Gastrocnemius medialis (tissue), 4 donors: ENCODE data around the gene APLP2. TPM values are rescaled to one million over a fixed set of nuclear protein-coding genes. Genes with fewer than 3 reads are reported as not detected.
A peak's percentile ranks its signal among the peaks of the same experiment; 100 is the strongest.

Experiments used
- ATAC-seq, 2 donors: fragments of 150-250 bp; one replicate each; pipeline ENCODE4 v1.9.1; 2016
- DNase-seq, 2 donors: peaks; one replicate each; pipeline ENCODE4 v3.0.0-alpha.2; 2019
- H3K27ac ChIP-seq, 4 donors: fragments of 200-600 bp; sonication (generic); 1 replicate in 1 of 4; 2 replicates in 3 of 4; pipeline ENCODE4 v1.5.1; 2016 to 2018; ENCODE audit warnings: mild to moderate bottlenecking in 2 of 4, moderate library complexity in 1 of 4
- H3K27me3 ChIP-seq, 3 donors: fragments of 200-600 bp; sonication (generic) in 2 of 3; 1 replicate in 1 of 3; 2 replicates in 2 of 3; pipeline versions ENCODE4 v1.5.1 to v1.6.0; 2016 to 2019; ENCODE audit warnings: mild to moderate bottlenecking in 1 of 3, moderate library complexity in 1 of 3
- H3K36me3 ChIP-seq, 2 donors: fragments of 200-600 bp; sonication (generic) in 1 of 2; one replicate each; pipeline ENCODE4 v1.5.1; 2017 to 2018
- H3K4me1 ChIP-seq, 2 donors: fragments of 200-600 bp; sonication (generic) in 1 of 2; one replicate each; pipeline ENCODE4 v1.5.1; 2016 to 2017; ENCODE audit warnings: mild to moderate bottlenecking in 2 of 2
- H3K4me3 ChIP-seq, 4 donors: fragments of 200-600 bp; sonication (generic) in 3 of 4; 1 replicate in 1 of 4; 2 replicates in 3 of 4; pipeline ENCODE4 v1.5.1; 2016 to 2019; ENCODE audit warnings: mild to moderate bottlenecking in 2 of 4
- H3K9me3 ChIP-seq, 3 donors: fragments of 200-600 bp; sonication (generic) in 2 of 3; 1 replicate in 1 of 3; 2 replicates in 2 of 3; pipeline ENCODE4 v1.5.1; 2016 to 2019
- POLR2A ChIP-seq, 2 donors: fragments of 450-650 bp; IDR thresholded peaks; one replicate each; pipeline ENCODE4 v1.6.1; 2017; ENCODE audit warnings: antibody characterized with exemption in 2 of 2, mild to moderate bottlenecking in 2 of 2, moderate library complexity in 2 of 2
- in situ Hi-C, 4 donors: fragments of 200-750 bp; cut with MboI; loops; one replicate each; pipeline versions ENCODE4 v1.15.0 to v1.8.0; 2017; ENCODE audit warnings: low sequenced_read_pairs in 4 of 4
- intact Hi-C: fragments of 100-400 bp; cut with DNase I; formaldehyde crosslinking; loops from one replicate; pipeline ENCODE4 v1.15.1; 2023; ENCODE audit warnings: low total_unique reads
- total RNA-seq, 4 donors: library from RNA; depleted of rRNA; stranded (reverse); fragments of >200 nt; gene quantifications; one replicate each; pipeline versions ENCODE4 v1.1.0 to v1.2.3, GENCODE V29; 2016
- TF ChIP-seq, protein P1 (sequence below), 5 experiments: fragments of 450-650 bp in 3 of 5; fragments of 200-600 bp in 2 of 5; sonication (generic) in 2 of 5; IDR thresholded peaks in 4 of 5; conservative IDR thresholded peaks in 1 of 5; 1 replicate in 4 of 5; 2 replicates in 1 of 5; pipeline ENCODE4 v1.5.1; 2016 to 2019; ENCODE audit warnings: antibody characterized with exemption in 5 of 5, mild to moderate bottlenecking in 3 of 5, moderate library complexity in 3 of 5

APLP2 gene
- total RNA-seq, 4 donors from 2014 or later, result 80.4 to 110 (median 82.1) TPM

DNA sequence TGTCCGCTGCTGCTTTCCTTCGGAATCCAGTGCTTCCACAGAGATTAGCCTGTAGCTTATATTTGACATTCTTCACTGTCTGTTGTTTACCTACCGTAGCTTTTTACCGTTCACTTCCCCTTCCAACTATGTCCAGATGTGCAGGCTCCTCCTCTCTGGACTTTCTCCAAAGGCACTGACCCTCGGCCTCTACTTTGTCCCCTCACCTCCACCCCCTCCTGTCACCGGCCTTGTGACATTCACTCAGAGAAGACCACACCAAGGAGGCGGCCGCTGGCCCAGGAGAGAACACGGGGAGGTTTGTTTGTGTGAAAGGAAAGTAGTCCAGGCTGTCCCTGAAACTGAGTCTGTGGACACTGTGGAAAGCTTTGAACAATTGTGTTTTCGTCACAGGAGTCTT lies 74.4 kb downstream of the APLP2 start:
- no peak for ATAC-seq
- Histone ChIP-seq H3K4me3 (no peak overlapping the region), H3K9me3 (no peaks in the 10 kb centered on the region), H3K27me3 (no peaks in the 10 kb centered on the region), H3K4me1 (no peaks in the 10 kb centered on the region), H3K27ac (no peak overlapping the region), H3K36me3 (peaks cover 3 to 59% of the 10 kb centered on the region in 2 donors)
- no peak for DNase-seq
- intact Hi-C loops (no loop called here), in situ Hi-C loops (no loop called here)
- TF ChIP-seq, protein P1, sequence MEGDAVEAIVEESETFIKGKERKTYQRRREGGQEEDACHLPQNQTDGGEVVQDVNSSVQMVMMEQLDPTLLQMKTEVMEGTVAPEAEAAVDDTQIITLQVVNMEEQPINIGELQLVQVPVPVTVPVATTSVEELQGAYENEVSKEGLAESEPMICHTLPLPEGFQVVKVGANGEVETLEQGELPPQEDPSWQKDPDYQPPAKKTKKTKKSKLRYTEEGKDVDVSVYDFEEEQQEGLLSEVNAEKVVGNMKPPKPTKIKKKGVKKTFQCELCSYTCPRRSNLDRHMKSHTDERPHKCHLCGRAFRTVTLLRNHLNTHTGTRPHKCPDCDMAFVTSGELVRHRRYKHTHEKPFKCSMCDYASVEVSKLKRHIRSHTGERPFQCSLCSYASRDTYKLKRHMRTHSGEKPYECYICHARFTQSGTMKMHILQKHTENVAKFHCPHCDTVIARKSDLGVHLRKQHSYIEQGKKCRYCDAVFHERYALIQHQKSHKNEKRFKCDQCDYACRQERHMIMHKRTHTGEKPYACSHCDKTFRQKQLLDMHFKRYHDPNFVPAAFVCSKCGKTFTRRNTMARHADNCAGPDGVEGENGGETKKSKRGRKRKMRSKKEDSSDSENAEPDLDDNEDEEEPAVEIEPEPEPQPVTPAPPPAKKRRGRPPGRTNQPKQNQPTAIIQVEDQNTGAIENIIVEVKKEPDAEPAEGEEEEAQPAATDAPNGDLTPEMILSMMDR (IDR thresholded peaks at IDR 0.05 in 4 of 5, conservative IDR thresholded peaks at IDR 0.05 in 1 of 5), result no peak
- TF ChIP-seq POLR2A (IDR thresholded peaks at IDR 0.05), result no peak

DNA sequence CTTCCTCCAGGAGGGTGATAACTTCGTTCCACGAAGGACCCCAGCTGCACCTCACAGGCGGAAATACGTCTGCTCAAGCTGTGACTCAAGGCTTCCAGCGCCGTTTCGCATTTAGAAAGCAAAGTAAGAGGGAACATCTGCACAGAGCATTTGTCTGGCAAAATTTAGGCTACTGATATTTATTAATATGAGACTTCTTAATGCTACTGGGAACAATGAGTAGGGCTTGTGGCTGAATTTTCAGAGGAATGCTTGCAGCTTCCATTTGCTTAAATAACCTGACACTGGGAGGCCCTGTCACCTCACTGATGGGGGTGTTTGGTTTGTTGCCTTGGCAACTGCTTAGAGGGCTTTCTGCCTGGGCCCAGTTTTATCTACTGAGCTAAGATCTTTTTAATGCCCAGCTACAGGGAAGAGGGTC lies 75.2 kb downstream of the APLP2 start:
- in situ Hi-C loops, result no loop called here
- H3K4me1 ChIP-seq, result no peaks in the 10 kb centered on the region

DNA sequence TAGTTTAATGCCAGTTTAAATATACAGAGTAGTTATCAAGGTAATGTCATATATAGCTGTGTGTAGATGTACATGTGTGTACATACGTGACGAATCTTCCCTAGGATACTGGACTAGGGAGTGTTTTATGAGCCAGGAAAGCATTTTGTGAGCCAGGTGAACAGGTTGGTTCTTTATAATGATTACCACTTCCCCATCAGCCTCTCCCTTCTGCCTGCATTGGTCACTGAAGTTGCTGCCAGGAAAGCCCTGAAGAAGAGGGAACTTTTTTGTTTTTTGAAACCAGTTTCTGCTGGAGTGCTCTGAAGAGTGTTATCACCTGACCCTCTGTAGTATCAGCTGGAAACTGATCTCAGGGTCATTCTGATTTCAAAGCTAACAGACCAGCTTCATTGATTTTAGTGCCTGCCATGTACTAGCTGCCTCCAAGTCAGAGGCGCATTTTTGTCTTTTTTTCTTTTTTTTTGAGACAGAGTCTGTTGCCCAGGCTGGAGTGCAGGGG lies 75.7 kb downstream of the APLP2 start:
- H3K36me3 ChIP-seq, result peaks cover 3 to 55% of the 10 kb centered on the region in 2 donors
- no peaks in the 10 kb centered on the region for H3K27me3 ChIP-seq
- no peak overlapping the region for H3K27ac ChIP-seq
- TF ChIP-seq, protein P1 (IDR thresholded peaks at IDR 0.05 in 4 of 5, conservative IDR thresholded peaks at IDR 0.05 in 1 of 5), result no peak
- no peaks in the 10 kb centered on the region for H3K9me3 ChIP-seq
- ATAC-seq (no peak), DNase-seq (no peak)
- no peaks in the 10 kb centered on the region for H3K4me1 ChIP-seq
- H3K4me3 ChIP-seq, result no peak overlapping the region
- intact Hi-C loops (no loop called here), in situ Hi-C loops (no loop called here)

More for the DNA sequence above, 75.2 kb downstream of the APLP2 start:
- Histone ChIP-seq H3K36me3 (peaks cover 3 to 59% of the 10 kb centered on the region in 2 donors), H3K9me3 (no peaks in the 10 kb centered on the region), H3K27ac (no peak overlapping the region), H3K4me3 (no peak overlapping the region), H3K27me3 (no peaks in the 10 kb centered on the region)
- TF ChIP-seq, protein P1 (IDR thresholded peaks at IDR 0.05 in 4 of 5, conservative IDR thresholded peaks at IDR 0.05 in 1 of 5), result no peak
- no peak for TF ChIP-seq POLR2A (IDR thresholded peaks at IDR 0.05)
- DNase-seq (no peak), ATAC-seq (no peak)
- intact Hi-C loops, result no loop called here

- Histone ChIP-seq H3K27me3 (no peaks in the 10 kb centered on the region), H3K4me1 (no peaks in the 10 kb centered on the region), H3K4me3 (no peak overlapping the region), H3K36me3 (peaks cover 3 to 51% of the 10 kb centered on the region in 2 donors), H3K9me3 (no peaks in the 10 kb centered on the region), H3K27ac (peak overlapping the region in 3 of 4 donors; percentile 18 to 31 (median 22))
- DNase-seq (no peak), ATAC-seq (no peak)
- in situ Hi-C loops (no loop called here), intact Hi-C loops (no loop called here)
- no peak for TF ChIP-seq POLR2A (IDR thresholded peaks at IDR 0.05)
- TF ChIP-seq, protein P1 (IDR thresholded peaks at IDR 0.05 in 4 of 5, conservative IDR thresholded peaks at IDR 0.05 in 1 of 5), result no peak
Observed at GRCh38 chr11:130145975-130146776, 76.5 kb downstream of the APLP2 start.
